IPS-NIHi7 (cell line): ENCODE results near the gene LANCL1.

Experiments
- DNase-seq: peaks from one replicate; pipeline ENCODE4 v3.0.0; 2012; ENCODE audit warnings: mixed read lengths; ENCODE audit errors: extremely low spot score

LANCL1 gene

GRCh38 chr2:210392469-210392881 lies 84.1 kb downstream of the LANCL1 start:
- no peak for DNase-seq

GRCh38 chr2:210389856-210390255 lies 86.7 kb downstream of the LANCL1 start:
- DNase-seq: no peak

- no peak for DNase-seq
These were observed 88.4 kb downstream of the LANCL1 start for GRCh38 chr2:210388148-210388547.

- no peak for DNase-seq
These were observed 89.5 kb downstream of the LANCL1 start for GRCh38 chr2:210387074-210387473.
